Measurements from ENCODE around the gene RET. TPM values are rescaled to one million over a fixed set of nuclear protein-coding genes. Genes with fewer than 3 reads are reported as not detected.

RET gene
- polyA plus RNA-seq, 4 donors: 2.4 to 29.4 (median 22.5) TPM

GRCh38 chr10:43118631-43119415, 42.0 kb downstream of the RET start:
- DNase-seq (ENCODE audit: low read depth in 4 of 4, low spot score in 3 of 4): no peak

DNA sequence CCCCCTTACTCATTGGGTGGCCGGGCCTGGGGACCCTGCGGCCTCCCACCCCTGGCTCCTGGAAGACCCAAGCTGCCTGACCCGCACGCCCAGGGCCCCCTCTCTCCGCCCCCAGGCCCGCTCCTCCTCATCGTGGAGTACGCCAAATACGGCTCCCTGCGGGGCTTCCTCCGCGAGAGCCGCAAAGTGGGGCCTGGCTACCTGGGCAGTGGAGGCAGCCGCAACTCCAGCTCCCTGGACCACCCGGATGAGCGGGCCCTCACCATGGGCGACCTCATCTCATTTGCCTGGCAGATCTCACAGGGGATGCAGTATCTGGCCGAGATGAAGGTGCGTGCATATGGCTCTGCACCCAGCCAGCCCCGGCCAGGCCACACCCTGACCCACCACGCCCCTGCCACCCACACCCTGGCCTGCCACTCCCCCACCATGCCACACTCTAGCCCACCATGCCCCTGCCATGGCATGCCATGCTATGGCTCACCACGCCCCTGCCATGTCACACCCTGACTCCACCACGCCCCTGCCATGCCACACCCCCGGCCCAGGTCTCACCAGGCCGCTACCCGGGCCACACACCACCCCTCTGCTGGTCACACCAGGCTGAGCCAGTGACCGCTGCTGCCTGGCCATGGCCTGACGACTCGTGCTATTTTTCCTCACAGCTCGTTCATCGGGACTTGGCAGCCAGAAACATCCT, 42.7 kb downstream of the RET start:
- no peak for DNase-seq (ENCODE audit: low read depth in 4 of 4, low spot score in 3 of 4)

DNA sequence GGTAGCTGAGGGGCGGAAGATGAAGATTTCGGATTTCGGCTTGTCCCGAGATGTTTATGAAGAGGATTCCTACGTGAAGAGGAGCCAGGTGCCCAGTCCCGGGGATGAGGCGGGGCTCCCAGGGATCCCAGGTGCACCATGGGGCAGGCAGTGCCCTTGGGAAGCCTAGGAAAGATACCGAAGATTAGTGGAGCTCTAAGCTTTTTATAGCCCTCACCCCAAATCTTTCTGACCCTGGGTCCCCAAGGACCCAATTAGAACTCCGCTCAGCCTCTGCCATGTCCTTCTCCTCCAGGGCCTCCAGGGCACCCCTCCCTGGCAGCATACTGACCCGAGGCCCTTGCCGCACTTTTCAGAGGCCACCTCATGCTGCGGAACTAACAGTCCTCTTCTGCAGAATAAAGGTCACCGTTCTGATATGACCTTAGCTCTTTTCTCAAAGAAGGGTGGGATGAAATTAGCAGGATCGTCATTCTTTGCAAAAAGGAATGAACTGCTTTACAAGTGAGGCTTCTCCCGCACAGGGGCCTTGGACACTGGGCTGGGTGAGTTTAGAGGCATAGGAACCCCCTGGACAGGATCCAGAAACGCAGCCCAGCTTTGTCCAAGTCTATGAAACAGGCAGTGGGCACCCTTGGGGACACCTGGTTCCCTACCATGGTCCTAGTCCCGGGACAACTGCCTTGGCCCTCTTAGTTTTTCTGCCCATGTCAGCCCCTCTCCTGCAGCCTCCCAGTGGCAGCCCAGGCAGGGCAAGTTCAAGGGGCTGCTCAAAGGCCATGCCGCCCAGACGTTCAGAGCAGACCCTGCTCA, 43.5 kb downstream of the RET start:
- DNase-seq (ENCODE audit: low read depth in 4 of 4, low spot score in 3 of 4): no peak

DNA sequence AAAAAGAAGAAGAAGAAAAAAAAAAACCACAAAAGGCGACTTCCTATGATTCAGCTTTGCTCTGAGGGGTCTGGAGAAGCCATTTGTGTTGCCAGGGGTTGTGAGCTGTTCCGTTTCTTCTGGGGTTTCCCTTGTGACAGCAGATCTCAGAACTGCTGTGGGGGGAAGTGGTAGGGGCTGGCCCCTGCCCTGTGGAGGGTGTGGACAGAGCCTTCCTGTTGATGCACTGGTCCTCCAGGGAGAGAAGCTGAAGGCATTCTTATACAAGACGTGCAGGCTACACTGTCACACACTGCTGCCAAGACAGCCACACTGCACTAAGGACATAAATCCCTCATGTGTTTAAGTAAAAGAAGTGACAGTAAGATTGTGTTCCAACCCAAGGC, 44.1 kb downstream of the RET start:
- DNase-seq (ENCODE audit: low read depth in 4 of 4, low spot score in 3 of 4): no peak

- DNase-seq (ENCODE audit: low read depth in 4 of 4, low spot score in 3 of 4): no peak
Observed at GRCh38 chr10:43121444-43121843, 44.6 kb downstream of the RET start.

- DNase-seq (ENCODE audit: low read depth in 4 of 4, low spot score in 3 of 4): no peak
Observed at GRCh38 chr10:43122096-43122495, 45.2 kb downstream of the RET start.

GRCh38 chr10:43122826-43123225, 46.0 kb downstream of the RET start:
- DNase-seq (ENCODE audit: low read depth in 4 of 4, low spot score in 3 of 4): no peak

DNA sequence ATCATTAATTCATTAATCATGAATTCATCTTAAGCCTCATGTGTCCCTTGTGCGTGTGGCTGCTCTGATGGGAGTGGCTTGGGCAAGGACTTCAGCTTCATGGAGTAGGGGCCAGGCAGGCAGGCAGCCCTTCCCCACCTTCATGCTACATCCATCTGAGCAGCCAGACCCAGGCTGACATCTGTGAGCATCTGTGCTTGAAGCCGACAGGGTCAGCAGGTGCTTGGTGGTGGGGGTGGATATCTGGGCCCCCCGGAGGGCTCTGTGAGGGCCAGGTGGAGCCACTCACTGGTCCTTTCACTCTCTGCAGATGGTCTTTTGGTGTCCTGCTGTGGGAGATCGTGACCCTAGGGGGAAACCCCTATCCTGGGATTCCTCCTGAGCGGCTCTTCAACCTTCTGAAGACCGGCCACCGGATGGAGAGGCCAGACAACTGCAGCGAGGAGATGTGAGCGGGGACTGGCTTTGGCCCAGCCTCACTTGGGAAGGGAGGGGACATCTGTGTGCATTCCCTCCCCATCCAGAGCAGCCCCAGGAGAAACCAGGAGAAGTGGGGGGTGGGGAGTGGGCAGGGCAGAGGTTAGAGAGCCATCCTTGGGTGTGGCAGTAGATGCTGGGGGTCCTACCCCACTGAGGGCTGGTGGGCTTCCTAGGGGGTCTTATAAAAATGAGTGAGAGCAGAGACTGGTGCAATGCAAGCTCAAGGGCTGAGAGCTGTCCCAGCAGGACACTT, 46.7 kb downstream of the RET start:
- DNase-seq (ENCODE audit: low read depth in 4 of 4, low spot score in 3 of 4): no peak

DNA sequence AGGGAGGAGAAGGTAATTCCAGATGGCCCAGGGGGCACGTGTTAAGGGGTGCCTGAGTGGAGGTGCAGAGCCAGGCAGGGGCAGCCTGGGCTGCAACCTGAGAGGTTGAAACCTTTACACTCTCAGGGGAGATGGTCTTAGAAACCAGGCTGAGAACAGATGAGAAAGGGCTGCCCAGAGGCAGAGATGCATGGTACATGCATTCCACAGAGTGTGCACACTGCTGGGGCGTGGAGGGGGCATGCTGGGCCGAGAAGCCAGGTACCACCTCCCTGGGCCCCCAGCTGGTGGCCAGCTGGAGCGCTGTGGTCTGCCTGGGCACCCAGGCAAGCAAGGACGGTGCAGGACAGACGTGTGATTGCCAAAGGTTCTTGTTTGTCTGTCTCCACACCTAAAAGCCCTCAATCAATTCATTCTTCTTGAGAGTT, 47.2 kb downstream of the RET start:
- no peak for DNase-seq (ENCODE audit: low read depth in 4 of 4, low spot score in 3 of 4)

GRCh38 chr10:43124574-43125273, 47.9 kb downstream of the RET start:
- DNase-seq (ENCODE audit: low read depth in 4 of 4, low spot score in 3 of 4): no peak

DNA sequence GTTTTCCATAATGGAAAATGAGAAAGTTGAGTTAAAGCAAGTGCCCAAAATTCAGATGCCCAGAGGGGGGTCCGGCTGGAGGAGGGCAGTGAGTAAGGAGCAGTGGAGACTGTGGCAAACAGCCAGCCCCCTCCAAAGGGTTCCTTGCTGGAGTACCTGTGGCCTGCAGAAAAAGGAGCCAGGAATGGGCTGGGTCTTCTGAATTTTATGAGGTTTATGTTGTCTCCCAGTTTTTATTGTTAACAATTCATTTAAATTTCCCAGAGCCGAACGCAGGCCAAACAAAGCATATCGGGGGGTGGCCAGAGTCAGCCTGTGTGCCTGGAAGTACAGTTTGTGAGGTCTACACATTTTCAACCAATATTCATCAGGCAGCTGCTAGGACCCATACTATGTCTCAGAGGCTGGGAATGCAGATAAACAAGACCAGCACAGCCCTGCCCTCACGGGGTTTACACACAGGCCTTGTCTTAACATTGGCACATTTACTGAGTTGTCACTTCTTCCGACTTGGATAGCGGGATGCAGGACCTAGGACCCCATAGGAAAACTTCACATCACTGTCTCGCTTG, 48.5 kb downstream of the RET start:
- DNase-seq (ENCODE audit: low read depth in 4 of 4, low spot score in 3 of 4): no peak

GRCh38 chr10:43125881-43126731, 49.2 kb downstream of the RET start:
- DNase-seq (ENCODE audit: low read depth in 4 of 4, low spot score in 3 of 4): no peak

GRCh38 chr10:43126759-43127424, 50.0 kb downstream of the RET start:
- DNase-seq (ENCODE audit: low read depth in 4 of 4, low spot score in 3 of 4): no peak

DNA sequence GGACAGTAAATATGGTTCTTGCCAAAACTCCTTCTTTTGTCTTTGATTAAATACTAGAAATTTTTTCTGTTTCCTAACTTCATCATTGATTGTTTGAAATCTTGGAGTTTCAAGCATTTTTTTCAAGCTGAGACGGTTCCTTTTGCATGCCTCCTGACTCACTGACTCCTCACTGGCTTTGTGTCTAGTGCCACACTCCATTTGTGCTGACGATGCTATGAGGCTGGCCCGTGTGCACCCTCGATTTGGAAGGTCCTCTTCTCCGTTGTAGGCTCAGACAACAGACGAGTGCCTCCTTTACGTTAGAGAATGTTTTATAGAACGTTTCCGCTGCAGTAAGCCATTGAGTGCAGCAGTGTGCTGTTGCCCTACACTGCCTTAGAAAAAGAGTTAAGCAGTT, 50.6 kb downstream of the RET start:
- DNase-seq (ENCODE audit: low read depth in 4 of 4, low spot score in 3 of 4): no peak

GRCh38 chr10:43128331-43128730, 51.5 kb downstream of the RET start:
- no peak for DNase-seq (ENCODE audit: low read depth in 4 of 4, low spot score in 3 of 4)

DNA sequence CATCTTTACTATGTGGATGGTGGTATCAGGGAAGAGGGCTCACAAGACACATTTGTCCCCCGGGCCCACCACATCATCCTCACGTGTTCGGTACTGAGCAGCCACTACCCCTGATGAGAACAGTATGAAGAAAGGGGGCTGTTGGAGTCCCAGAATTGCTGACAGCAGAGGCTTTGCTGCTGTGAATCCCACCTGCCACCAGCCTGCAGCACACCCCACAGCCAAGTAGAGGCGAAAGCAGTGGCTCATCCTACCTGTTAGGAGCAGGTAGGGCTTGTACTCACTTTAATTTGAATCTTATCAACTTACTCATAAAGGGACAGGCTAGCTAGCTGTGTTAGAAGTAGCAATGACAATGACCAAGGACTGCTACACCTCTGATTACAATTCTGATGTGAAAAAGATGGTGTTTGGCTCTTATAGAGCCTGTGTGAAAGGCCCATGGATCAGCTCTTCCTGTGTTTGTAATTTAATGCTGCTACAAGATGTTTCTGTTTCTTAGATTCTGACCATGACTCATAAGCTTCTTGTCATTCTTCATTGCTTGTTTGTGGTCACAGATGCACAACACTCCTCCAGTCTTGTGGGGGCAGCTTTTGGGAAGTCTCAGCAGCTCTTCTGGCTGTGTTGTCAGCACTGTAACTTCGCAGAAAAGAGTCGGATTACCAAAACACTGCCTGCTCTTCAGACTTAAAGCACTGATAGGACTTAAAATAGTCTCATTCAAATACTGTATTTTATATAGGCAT, 52.3 kb downstream of the RET start:
- DNase-seq (ENCODE audit: low read depth in 4 of 4, low spot score in 3 of 4): no peak

- DNase-seq (ENCODE audit: low read depth in 4 of 4, low spot score in 3 of 4): no peak
Observed at GRCh38 chr10:43130770-43131171, 53.9 kb downstream of the RET start.

GRCh38 chr10:43131256-43131655, 54.4 kb downstream of the RET start:
- no peak for DNase-seq (ENCODE audit: low read depth in 4 of 4, low spot score in 3 of 4)
